ENCODE measurements around the gene RBM26.

GRCh38 chr13:79287939-79288795 lies 117.9 kb downstream of the RBM26 start:
- no peak for TF ChIP-seq POLR2A (IDR thresholded peaks at IDR 0.05; ENCODE audit: low read length)
- no peak for TF ChIP-seq GATA1 (IDR thresholded peaks at IDR 0.05; ENCODE audit: low read depth, low read length)
